OCI-LY3 (cell line): ENCODE results near the gene KCTD16.
A peak's percentile ranks its signal among the peaks of the same experiment; 100 is the strongest.

Experiments
- CTCF ChIP-seq: fragments of 200-600, 300-600 bp; sonication (generic); IDR thresholded peaks from 2 replicates; pipeline ENCODE4 v1.5.1; 2014; ENCODE audit warnings: antibody characterized with exemption, low read length, low read depth
- EZH2phosphoT487 ChIP-seq: fragments of 200-600 bp; shearing (Covaris generic); IDR thresholded peaks from 2 replicates; pipeline ENCODE4 v1.6.1; 2018; ENCODE audit warnings: antibody characterized with exemption, mixed run types, low read depth

- TF ChIP-seq CTCF: peak; percentile 58
- no peak for TF ChIP-seq EZH2phosphoT487
These were observed 12.7 kb downstream of the KCTD16 start for GRCh38 chr5:144183254-144183889.
